ENCODE measurements around the gene ANKRD10.
"Not testable (repeated sequence)": the region's sequence is repeated elsewhere in the genome, so short reads cannot be mapped to it uniquely, and the experiment has no call there.

Gene ANKRD10

GRCh38 chr13:110915057-110915873 is at the start of gene ANKRD10:
TSS of gene ANKRD10 (minus strand) at chr13:110915069. CDS start at chr13:110914934, 135 bp downstream.
- DNase-seq: peak; percentile 94 to 96

- no peak for DNase-seq
These were observed 49.6 kb upstream of the ANKRD10 start for GRCh38 chr13:110964229-110965037.

DNA sequence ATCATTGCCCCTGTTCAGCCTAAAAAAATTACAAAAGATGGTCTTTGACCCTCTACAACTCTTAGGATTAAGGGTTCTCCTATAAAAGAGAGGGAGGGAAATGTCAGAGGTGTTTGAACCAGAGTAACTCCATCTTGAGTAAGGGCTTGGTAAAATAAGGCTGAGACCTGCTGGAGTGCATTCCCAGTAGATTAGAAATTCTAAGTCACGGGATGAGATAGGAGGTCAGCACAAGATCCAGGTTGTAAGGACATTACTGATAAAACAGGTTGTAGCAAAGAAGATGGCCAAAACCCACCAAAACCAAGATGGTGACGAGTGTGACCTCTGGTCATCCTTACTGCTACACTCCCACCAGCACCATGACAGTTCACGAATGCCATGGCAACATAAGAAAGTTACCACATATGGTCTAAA is 48.7 kb upstream of the ANKRD10 start:
- no peak for DNase-seq

- no peak for DNase-seq
These were observed 47.1 kb upstream of the ANKRD10 start for GRCh38 chr13:110961959-110962358.

- no peak for DNase-seq
These were observed 45.3 kb upstream of the ANKRD10 start for GRCh38 chr13:110960204-110960603.

- DNase-seq: no peak
These were observed 43.1 kb upstream of the ANKRD10 start for GRCh38 chr13:110957931-110958330.

- no peak for DNase-seq
These were observed 42.5 kb upstream of the ANKRD10 start for GRCh38 chr13:110957181-110957884.

- DNase-seq: not testable (repeated sequence)
These were observed 41.3 kb upstream of the ANKRD10 start for GRCh38 chr13:110956216-110956615.

GRCh38 chr13:110955608-110956007 is 40.7 kb upstream of the ANKRD10 start:
- not testable (repeated sequence) for DNase-seq

DNA sequence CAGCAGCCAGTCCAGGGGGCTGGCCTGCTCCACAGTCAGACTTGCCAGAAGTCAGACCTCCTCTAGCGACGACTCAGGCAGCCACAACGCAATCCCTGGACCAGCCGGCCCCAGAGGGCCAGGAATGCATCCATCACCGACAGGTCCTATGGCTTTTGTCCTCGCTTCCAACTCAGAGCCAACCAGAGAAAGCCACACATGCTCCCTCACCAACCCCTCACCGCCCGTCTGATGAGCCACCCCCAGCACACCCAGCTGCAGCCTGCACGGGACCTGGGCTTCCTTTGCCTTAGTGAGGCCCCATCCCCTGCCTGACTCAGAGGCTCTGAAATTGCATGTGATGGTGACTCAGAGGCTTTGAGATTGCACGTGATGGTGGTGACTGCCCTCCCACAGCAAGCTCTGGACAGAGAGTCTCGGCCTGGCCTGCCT is 40.2 kb upstream of the ANKRD10 start:
- DNase-seq: peak in 1 of 2 donors; percentile 66

GRCh38 chr13:110954533-110954920 is 39.7 kb upstream of the ANKRD10 start:
- not testable (repeated sequence) for DNase-seq

- no peak for DNase-seq
These were observed 39.1 kb upstream of the ANKRD10 start for GRCh38 chr13:110953833-110954532.

- no peak for DNase-seq
These were observed 38.5 kb upstream of the ANKRD10 start for GRCh38 chr13:110953416-110953815.

- DNase-seq: not testable (repeated sequence)
These were observed 37.3 kb upstream of the ANKRD10 start for GRCh38 chr13:110952135-110952534.

DNA sequence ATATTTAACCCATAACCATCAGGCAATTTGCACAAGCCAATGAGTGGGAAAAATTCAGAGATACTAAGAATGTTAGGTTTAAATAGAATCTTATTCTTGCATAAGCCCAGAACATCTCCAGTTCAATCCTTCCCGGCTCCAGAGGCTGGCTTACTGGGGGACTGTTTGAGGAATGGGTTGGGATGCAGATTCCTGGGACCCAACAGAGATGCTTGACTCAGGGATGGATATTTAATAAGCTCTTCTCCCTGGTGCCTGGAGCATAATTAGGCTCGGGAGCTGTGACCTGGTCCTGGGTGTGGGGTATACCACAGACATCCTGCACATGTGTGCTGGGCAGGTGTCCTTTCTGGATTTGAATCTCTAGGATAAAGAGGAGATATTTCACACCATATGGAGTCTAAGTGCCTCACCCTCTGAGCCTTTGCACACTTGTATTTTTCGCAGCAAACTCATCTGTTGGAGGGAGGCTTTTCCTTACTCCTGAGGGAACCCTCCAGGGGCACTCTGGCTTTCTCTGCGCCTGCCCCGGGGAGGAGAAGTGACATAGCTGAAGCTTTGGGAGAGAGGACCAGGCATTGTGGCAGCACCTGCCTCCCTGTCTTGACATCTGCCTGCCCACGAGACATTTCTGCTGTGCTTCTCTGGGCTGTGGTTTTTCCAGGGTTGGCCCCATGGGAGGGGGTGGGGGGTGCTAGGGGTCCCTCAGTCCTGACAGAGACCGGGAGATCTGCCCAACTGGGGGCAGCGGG is 36.1 kb upstream of the ANKRD10 start:
- DNase-seq: no peak

GRCh38 chr13:110950356-110950755 is 35.5 kb upstream of the ANKRD10 start:
- DNase-seq: no peak

DNA sequence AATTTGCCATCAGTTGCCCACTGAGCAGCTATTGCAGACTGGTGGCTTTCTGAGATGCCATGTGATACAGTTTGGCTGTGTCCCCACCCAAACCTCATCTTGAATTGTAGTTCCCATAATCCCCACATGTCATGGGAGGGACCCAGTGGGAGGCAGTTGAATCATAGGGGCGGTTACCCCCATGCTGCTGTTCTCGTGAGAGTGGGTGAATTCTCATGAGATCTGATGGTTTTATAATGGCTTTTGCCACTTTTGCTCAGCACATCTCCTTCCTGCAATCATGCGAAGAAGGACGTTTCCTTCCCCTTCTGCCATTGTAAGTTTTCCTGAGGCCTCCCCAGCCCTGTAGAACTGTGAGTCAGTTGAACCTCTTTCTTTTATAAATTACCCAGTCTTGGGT is 34.8 kb upstream of the ANKRD10 start:
- no peak for DNase-seq

- no peak for DNase-seq
These were observed 34.2 kb upstream of the ANKRD10 start for GRCh38 chr13:110949116-110949515.

- DNase-seq: not testable (repeated sequence)
These were observed 32.5 kb upstream of the ANKRD10 start for GRCh38 chr13:110947338-110947737.

GRCh38 chr13:110945928-110946570 is 31.2 kb upstream of the ANKRD10 start:
- no peak for DNase-seq
